Peyer's patch (tissue), 4 donors: ENCODE measurements around the gene GPR55. TPM values are rescaled to one million over a fixed set of nuclear protein-coding genes. Genes with fewer than 3 reads are reported as not detected.

ENCODE experiments used
- DNase-seq, 3 donors: peaks; one replicate each; pipeline ENCODE4 v3.0.0-alpha.2; 2017 to 2019
- H3K27ac ChIP-seq, 4 donors: fragments of 200-600 bp; sonication (generic); one replicate each; pipeline ENCODE4 v1.5.1; 2016 to 2019
- H3K27me3 ChIP-seq, 2 donors: fragments of 200-600 bp; sonication (generic); one replicate each; pipeline ENCODE4 v1.5.1; 2019
- H3K36me3 ChIP-seq, 3 donors: fragments of 200-600 bp; sonication (generic); one replicate each; pipeline ENCODE4 v1.5.1; 2016 to 2019
- H3K4me1 ChIP-seq, 4 donors: fragments of 200-600 bp; sonication (generic); one replicate each; pipeline ENCODE4 v1.5.1; 2016 to 2019
- H3K4me3 ChIP-seq, 4 donors: fragments of 200-600 bp; sonication (generic); 1 replicate in 3 of 4; 2 replicates in 1 of 4; pipeline ENCODE4 v1.5.1; 2016 to 2019; ENCODE audit warnings: mild to moderate bottlenecking in 1 of 4
- H3K9me3 ChIP-seq, 4 donors: fragments of 200-600 bp; sonication (generic); one replicate each; pipeline ENCODE4 v1.5.1; 2016 to 2019; ENCODE audit warnings: mild to moderate bottlenecking in 1 of 4
- POLR2A ChIP-seq, 2 donors: fragments of 450-650 bp; IDR thresholded peaks; one replicate each; pipeline ENCODE4 v1.5.1; 2017; ENCODE audit warnings: antibody characterized with exemption in 2 of 2, mild to moderate bottlenecking in 2 of 2, moderate library complexity in 2 of 2
- total RNA-seq, 4 donors: library from RNA; depleted of rRNA; stranded (reverse); fragments of >200 nt; gene quantifications; one replicate each; pipeline ENCODE4 v1.1.0, GENCODE V29; 2016
- TF ChIP-seq, protein P1 (sequence below), 6 experiments: fragments of 450-650 bp in 4 of 6; fragments of 200-600 bp in 2 of 6; sonication (generic) in 1 of 6; IDR thresholded peaks; one replicate each; pipeline ENCODE4 v1.5.1; 2017 to 2019; ENCODE audit warnings: antibody characterized with exemption in 6 of 6, mild to moderate bottlenecking in 3 of 6, moderate library complexity in 1 of 6

The GPR55 gene
- total RNA-seq, 4 donors from 2014 or later = 1.0 to 4.7 (median 3.2) TPM

DNA sequence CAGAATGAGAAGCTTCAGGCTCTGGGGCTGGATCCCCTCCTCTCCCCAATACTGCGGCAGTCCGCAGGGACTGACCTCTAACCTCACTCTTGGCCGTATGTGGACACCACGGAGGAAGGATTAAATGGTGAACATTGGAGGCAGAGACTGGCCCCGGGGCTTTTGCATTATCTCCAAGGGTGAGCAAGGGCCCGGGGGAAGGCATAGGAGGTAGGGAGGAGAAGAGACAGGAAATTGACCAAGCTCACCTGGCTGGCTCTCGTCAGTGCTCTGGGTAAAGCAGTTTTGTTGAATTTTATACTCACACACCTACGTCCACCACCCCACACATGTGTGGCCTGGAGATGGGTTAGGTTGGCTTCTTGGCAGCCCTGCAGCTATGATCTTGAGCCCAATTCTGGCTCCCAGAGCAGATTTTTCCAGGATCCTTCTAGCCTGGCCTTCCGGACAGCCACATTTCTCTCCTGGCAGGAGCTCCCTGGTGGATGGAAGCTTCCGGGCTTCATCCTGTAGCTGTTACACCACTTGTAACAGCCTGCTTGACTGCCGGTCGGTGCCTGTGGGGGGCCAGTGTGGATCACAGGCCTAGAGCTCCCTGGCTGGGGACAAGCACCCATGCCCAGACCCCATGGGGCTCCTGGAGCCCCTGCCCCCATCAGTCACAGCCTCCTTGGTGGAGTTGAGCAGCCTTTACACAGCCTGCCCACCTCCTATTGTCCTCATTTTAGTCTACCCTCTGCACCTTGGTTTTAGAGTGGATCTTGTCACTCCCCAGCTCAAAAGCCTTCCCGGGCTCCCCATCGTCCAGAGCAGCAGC, 52.7 kb downstream of the GPR55 start:
- Histone ChIP-seq H3K4me1 (peaks cover 5 to 85% (median 28%) of the 10 kb centered on the region in 4 donors), H3K36me3 (peaks cover 0 to 36% (median 0%) of the 10 kb centered on the region in 3 donors), H3K9me3 (no peaks in the 10 kb centered on the region), H3K27ac (peak overlapping the region; percentile 38 to 83 (median 64)), H3K4me3 (no peak overlapping the region), H3K27me3 (no peaks in the 10 kb centered on the region)
- DNase-seq = peak; percentile 15 to 49 (median 43)
- TF ChIP-seq, protein P1, sequence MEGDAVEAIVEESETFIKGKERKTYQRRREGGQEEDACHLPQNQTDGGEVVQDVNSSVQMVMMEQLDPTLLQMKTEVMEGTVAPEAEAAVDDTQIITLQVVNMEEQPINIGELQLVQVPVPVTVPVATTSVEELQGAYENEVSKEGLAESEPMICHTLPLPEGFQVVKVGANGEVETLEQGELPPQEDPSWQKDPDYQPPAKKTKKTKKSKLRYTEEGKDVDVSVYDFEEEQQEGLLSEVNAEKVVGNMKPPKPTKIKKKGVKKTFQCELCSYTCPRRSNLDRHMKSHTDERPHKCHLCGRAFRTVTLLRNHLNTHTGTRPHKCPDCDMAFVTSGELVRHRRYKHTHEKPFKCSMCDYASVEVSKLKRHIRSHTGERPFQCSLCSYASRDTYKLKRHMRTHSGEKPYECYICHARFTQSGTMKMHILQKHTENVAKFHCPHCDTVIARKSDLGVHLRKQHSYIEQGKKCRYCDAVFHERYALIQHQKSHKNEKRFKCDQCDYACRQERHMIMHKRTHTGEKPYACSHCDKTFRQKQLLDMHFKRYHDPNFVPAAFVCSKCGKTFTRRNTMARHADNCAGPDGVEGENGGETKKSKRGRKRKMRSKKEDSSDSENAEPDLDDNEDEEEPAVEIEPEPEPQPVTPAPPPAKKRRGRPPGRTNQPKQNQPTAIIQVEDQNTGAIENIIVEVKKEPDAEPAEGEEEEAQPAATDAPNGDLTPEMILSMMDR (IDR thresholded peaks at IDR 0.05) = no peak
- no peak for TF ChIP-seq POLR2A (IDR thresholded peaks at IDR 0.05)

GRCh38 chr2:230871361-230872150, 53.5 kb downstream of the GPR55 start:
- Histone ChIP-seq H3K27ac (peak overlapping the region; percentile 19 to 83 (median 46)), H3K36me3 (peaks cover 0 to 28% (median 0%) of the 10 kb centered on the region in 3 donors), H3K4me3 (no peak overlapping the region), H3K4me1 (peaks cover 0 to 85% (median 29%) of the 10 kb centered on the region in 4 donors), H3K9me3 (no peaks in the 10 kb centered on the region), H3K27me3 (no peaks in the 10 kb centered on the region)
- peak; percentile 9 to 47 (median 43) for DNase-seq
- no peak for TF ChIP-seq POLR2A (IDR thresholded peaks at IDR 0.05)
- TF ChIP-seq, protein P1 (IDR thresholded peaks at IDR 0.05) = no peak

DNA sequence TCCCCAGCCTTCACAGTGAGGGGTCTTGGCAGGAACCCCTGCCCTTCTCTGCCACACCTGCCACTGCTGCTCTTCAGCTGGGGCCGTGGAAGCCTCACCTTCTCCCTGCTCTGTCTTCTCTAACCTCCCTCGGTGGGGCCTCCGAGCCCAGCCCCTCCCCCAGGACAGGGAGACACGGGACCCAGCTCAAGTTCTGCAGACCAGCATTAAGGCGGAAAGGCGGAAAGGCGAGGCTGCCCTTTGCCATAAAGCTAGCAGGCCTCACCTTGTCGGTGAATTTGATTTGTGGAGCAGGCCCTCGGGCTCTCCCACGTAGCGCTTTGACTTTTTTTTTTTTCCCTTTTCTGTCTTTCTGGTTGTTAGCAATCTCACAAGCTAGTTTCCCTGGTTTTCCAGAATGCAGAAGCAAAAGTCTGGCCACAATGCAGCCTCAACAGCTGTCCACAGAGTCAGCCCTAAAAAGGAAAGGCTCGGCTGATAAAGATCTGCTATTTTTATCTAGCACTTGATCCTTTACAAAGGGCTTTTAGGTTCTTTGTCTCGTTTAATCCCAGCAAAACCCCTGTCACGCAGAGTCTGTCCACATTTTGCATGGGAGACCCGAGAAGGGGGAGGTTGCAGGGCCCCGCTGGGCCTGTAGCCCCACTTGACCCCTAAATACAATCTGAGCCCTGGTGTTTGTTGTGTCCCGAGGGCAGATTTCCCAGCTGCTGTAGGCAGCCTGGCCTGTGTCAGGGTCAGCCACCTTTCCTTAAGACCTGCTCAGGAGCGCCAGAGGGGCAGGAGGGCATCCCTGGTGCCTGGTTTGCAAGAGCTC, 54.3 kb downstream of the GPR55 start:
- TF ChIP-seq, protein P1 (IDR thresholded peaks at IDR 0.05) = no peak
- no peak overlapping the region for H3K4me3 ChIP-seq
- H3K27ac ChIP-seq = peak overlapping the region; percentile 8 to 83 (median 49)
- DNase-seq = peak; percentile 13 to 57 (median 56)
- no peaks in the 10 kb centered on the region for H3K27me3 ChIP-seq
- peaks cover 0 to 85% (median 35%) of the 10 kb centered on the region in 4 donors for H3K4me1 ChIP-seq
- peaks cover 0 to 20% (median 0%) of the 10 kb centered on the region in 3 donors for H3K36me3 ChIP-seq
- no peaks in the 10 kb centered on the region for H3K9me3 ChIP-seq

DNA sequence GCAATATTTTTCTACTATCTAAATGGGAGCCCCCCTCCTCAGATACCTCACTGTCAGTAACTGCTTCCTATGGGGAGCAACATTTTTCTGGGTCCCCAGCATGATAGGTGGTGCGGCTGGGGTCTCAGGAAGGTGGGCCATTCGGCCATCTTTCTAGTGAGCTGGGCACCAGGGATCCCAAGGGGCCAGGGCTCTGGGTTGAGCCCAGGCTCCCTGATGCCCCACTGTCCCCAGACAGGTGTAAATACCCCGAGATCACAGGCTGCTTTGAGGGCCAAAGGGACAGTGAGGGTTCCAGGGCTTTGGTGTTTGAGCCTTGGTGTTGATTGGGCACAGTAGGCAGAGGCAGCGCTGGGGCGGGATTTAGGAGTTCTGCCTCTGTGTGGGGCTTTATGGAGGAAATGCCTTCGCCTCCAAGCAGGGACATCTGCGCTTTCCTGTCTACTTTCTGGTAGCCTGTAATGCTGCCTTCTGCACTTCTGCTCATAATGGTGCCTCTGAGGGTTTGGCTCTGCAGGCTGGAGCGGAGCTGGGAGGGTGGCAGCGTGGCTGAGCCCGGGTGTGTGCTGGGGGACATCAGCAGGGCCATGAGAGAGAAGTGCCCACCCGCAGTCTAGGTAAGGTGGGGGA, 55.0 kb downstream of the GPR55 start:
- H3K27me3 ChIP-seq = no peaks in the 10 kb centered on the region
- DNase-seq = peak; percentile 13 to 48 (median 45)
- TF ChIP-seq, protein P1 (IDR thresholded peaks at IDR 0.05) = no peak
- TF ChIP-seq POLR2A (IDR thresholded peaks at IDR 0.05) = no peak
- peaks cover 0 to 83% (median 36%) of the 10 kb centered on the region in 4 donors for H3K4me1 ChIP-seq
- H3K9me3 ChIP-seq = no peaks in the 10 kb centered on the region
- H3K36me3 ChIP-seq = peaks cover 0 to 13% (median 0%) of the 10 kb centered on the region in 3 donors
- H3K4me3 ChIP-seq = no peak overlapping the region
- peak overlapping the region; percentile 8 to 83 (median 49) for H3K27ac ChIP-seq
